DMS 273 treated with DMSO at 0.1 percent for 48 hours (cell line): ENCODE measurements around the gene E4F1.
"Not testable (repeated sequence)": the region's sequence is repeated elsewhere in the genome, so short reads cannot be mapped to it uniquely, and the experiment has no call there.

Experiments
- DNase-seq: peaks from one replicate; lab custom pipeline; 2025; lab: John Stamatoyannopoulos, UW

The E4F1 gene

DNA sequence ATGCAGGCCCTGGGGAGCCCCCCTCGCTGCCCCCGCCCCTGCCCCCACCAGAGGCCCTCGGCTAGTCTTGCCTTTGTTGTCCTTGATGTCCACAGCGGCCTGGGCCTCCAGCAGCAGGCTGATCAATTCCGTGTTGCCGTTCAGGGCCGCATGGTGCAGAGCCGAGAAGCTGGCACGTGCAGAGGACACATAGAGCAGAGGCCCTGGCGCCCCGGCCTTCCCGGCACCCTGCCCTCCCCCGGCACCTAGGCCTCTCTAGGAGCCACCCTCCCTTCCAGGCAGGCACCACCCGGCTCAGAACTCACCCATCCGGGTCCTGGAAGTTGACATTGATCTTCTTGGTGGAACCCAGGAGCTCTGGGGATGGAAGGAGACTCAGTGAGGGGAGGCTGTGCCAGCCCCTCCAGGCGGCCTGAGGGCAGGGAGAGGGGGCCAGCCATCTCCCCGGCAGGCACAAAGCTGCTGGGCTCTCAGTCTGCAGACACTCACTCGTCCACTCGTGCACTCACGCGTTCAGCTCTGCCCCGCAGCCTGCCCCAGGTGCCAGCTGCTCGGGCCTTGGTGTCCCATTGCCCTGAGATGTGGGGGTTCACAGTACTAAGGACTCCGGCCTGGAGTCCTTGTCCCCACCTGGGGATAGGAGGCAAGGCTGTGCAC, 33.3 kb upstream of the E4F1 start:
- no peak for DNase-seq

DNA sequence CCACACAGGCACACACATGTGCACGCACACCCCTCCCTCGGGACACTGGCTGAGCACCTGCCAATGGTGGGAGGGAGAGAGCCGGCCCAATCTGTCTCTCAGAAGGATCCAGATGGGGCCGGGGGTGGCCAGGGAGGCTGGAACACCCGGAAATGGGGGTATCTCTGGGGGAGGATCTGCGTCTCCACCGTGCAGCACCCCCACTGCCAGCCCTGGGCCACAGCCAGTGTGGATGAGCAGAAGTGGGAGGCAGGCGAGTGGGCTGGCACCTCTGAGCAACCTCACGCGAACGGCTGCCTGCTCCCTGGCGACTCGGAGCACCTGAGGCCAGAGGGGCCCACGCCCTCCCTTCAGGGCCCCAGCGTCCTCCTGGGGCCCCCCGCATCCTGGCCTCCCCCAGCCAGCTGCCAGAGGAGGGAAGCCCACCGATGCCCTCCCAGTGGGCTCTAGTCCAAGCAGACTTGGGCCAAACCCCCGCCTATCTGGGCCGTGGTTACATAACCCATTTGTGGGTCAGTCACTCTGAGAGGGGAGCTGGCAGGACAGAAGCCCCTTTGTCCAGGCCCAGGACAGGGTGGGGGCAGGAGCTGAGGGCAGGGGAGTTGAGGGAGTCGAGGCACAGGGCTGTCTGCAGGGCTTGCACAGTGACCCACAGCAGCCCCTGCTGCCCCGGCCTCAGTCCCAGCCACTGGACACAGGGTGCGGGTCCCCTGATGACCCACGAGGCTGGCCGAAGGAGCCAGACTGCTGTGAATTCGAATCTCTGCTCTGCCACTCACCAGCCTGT, 32.5 kb upstream of the E4F1 start:
- DNase-seq = no peak

DNA sequence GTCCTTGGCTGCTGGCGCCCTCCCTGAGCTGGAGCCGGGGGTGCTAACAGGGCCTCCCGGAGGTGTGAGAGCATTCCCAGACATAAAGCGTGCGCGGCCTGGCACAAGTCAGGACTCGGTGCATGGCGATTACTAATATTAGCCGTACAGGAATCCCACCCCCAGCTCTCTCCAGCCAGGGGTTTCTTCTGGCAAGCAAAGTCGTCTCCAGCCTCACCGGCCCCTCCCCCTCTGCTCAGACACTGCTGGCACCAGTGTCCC, 32.0 kb upstream of the E4F1 start:
- no peak for DNase-seq

DNA sequence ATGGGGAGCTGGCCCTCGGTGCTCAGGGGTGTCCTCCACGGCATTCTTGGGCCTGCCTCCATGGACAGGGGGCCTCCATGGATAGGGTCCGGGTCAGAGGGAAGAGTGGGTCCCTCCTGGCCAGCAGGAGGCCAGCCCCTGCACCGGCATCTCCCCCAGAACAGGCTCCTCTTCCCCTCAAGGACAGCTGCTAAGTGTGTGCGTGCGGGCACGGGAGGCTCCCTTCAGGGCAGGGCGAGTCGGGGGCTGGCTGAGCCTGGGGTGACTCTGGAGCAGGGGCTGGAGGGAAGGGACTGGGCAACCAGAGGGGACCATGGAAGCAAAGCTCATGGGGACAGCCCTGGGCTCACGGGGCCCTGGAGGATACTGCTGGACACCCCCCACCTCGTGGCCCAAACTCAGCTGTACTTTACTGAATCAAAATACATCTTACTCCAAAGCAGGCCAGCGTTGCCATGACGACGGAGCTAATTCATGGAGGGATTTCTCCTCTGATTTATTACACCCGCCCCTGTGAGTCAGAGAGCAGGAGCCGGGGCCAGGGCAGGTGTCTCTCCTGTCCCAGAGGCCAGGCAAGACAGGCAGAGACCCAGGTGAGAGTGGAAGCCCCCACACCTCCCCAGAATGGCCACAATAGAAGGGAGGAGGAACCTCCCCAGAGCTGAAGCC, 29.1 kb upstream of the E4F1 start:
- no peak for DNase-seq

DNA sequence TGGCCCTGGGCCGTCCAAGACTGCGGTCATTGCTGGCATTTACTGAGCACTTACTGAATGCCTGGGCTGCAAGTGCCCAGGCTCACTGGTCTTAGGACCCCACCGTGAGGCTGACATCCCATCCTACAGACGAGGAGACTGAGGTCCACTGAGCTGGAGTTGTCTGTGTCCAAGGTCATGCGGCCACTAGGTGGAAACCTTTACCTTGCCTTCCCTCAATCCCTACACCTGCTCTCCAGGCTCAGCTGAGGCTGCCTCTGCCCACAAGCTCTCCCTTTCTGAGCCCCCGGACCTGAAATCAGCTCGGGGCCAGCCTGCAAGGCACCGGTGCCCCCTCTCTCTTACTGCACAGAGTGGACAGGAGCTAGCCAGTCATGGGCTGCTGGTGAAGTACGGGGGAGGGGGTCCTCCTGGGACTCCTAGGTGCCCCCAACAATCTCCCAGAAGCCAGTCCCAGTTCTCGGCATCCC, 28.5 kb upstream of the E4F1 start:
- peak; percentile 34 for DNase-seq

DNA sequence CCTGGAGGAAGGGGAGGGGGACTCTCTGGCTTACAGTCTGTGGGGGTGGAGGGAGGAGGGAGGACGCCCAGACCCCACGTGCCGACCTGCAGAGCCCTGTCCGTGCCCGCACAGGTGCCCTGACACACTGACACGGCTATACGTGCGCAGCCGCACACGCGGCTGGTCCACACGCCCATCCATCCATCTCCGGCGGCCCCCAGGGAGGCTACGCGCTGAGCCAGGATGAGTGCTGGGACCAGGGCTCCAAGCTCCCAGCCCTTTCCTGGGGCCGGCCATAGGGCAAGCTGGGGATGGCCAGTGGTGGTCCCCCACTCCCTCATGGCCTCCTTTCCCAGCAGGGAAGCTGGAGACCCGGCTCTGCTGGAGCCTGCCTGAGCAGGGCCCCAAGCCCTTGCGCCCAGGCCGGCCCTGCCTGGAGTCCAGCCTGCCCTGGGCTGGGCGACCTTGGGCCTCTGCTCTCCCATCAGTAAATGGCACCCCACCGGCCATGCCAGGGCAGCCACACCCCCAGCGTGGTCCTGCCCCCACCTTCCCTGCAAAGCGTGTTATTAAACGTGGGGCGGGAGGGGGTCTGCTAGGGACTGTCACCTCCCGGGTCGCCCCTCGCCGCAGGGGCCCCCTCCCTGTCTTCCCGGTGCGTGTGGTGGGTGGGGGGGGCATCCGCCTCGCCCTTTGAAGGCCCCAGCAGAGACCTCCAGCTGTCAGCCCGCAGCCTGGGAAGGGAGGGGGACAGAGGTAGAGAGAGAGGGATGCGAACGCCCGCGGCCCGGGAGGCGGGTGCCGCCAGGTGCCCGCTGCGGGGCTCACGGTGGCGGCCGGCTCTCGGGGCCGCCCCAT, 27.8 kb upstream of the E4F1 start:
- no peak for DNase-seq

DNA sequence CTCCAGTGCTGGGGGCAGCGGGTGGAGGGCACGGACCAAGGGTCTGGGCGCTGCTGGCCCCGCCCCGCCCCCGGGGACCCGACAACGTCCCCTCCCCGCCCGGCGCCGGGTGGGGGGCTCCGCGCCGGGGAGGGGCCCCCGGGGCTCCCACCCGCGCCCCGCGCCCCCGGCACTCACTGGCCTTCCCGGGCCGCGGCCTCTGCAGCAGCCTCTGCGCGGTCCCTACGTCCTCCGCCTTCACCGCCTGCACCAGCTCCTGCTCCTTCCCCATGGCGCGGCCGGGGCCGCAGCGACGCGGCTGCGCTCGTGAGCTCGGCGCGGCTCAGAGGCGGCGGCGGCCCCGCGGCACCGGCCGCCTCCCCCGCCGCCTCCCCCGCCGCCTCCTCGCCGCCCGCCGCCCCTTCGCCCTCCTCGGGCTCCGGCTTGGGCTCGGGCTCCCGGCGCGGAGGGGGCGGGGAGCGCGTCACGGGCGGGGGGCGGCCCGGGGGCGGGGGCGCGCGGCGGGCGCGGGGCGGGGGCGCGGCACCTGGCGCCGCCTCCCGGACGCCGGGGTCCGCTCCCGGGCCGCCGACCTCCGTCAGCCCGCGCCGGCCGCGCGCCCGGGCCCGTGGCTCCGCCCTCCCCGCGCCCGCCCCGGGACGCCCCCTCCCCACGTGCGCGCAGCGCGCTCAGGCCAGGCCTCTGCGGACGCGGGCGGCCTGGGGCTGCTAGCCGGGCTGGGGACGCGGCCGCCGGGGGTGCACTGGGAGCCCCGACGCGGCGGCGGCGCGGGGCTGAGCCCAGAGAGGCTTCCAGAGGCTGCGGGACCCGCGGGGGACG, 27.0 kb upstream of the E4F1 start, which contains the start of gene CASKIN1:
Gene CASKIN1 (minus strand): TSS at position 444 of the 819 bp plus-strand sequence. CDS start 173 bp downstream, at position 271.
- no peak for DNase-seq

DNA sequence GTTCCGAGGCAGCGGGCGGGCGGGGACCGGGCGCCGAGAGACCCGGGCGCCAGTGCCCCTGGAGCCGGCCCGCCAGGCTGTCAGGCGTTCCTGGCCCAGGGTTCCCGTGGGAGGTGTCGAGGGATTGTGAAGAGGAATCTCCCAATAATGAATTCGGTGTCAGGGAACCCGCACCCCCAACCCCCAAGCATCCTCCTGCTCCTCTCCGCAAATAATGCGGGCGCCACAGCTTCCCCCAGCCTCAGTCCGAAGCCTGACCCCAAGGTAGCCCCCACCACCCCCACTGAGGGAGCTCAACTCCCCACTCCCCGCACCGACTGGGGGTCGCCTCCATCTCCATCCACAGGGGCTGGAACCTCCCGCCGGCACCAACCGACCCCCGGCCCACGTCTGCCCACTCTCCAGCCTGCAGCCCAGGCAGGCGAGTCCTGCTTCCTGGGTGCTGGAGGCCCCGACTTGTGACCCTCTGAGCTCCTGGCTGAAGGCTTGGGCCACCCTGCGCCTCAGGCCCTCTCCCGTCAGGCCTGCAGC, 26.3 kb upstream of the E4F1 start:
- no peak for DNase-seq

DNA sequence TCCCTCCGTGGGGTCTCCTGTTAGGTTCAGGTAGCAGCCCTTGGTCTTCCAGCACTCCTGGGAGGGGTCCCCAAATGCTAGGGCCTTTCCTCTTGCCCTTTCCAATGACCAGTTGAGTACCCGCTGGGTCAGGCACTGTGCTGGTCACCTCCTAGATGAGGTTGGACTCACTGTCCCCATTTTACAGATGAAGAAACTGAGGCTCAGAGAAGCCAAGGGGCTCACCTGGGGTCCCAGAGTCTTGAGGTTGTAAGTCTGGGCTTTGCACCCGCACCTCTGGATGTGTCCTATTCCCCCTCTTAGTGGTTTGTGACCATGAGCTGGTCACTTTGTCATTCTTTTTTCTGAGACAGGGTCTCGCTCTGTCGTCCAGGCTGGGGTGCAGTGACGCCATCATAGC, 25.6 kb upstream of the E4F1 start:
- no peak for DNase-seq

DNA sequence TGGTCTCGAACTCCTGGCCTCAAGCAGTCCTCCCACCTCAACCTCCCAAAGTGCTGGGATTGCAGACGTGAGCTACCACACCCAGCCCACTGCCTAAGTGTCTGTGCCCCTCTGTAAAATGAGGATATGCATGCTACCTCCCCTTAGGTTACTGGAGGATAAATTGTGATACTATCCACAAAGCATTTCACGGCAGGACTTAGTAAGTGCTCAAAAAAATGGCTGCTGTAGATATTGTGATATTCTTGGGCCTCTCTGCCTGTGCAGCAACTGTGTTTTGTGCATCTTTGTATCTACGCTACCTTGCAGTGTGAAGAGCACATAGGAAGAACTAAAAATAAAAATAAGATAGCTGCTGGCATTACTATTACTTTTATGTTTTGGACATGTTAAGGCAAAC, 25.1 kb upstream of the E4F1 start:
- no peak for DNase-seq

DNA sequence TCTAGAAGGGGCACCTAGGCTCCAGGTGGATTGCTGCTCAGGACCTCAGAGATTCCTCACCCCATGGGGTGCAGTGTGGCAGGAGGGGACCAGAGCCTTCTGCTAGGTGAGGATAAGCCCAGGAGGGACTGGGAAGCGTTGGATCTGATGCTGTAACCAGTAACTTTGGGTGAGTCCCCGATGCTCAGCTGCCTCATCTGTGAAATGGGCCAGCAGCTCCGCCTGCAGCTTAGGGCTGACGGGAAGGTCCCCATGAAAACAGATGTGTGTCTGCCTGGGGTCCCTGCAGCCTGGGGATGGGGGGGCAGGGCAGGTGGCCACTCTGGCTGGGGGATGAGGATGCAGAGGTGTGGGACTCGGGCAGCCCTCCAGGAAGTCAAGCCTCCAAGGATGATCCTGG, 24.3 kb upstream of the E4F1 start:
- no peak for DNase-seq

DNA sequence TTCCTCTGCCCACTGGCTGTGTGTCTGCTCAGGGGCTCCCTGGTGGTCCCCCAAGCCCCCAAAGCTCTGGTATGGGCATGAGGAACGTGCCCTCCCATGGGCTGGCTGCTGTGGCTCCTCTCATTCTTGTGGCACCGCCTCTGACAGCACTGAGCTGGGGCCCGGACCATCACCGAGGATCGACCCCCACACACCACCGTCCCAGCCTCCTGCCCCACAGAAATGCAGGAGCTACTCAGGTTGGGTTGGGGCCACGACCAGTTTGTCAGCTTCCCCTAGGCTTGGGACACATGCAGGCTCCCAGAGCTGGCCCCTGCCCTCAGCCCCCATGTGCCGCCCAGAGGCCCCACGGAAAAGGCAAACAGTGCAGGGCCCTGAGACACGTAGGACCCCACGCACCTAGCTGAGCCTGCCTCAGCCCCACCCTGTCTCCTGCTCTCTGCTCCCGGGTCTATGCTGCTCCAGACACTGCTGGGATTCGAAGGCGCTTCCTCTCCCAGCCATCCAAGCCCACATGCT, 23.7 kb upstream of the E4F1 start:
- DNase-seq = no peak

DNA sequence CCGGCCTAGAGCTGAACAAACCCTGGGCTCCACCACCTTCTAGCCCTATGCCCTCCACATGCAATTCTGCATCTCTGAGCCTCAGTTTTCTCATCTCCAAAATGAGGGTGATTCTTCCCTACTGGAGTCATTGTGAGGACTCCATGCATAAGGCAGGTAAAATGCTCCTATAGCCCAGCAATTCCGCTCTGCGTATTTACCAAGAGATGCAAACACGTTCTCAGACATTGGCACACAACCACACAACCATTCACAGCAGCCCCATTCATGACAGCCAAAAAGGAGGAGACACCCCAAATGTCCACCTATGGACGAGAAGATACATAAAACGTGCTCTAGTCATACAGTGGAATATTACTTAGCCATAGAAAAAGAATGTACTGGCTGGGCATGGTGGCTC, 23.1 kb upstream of the E4F1 start:
- no peak for DNase-seq

DNA sequence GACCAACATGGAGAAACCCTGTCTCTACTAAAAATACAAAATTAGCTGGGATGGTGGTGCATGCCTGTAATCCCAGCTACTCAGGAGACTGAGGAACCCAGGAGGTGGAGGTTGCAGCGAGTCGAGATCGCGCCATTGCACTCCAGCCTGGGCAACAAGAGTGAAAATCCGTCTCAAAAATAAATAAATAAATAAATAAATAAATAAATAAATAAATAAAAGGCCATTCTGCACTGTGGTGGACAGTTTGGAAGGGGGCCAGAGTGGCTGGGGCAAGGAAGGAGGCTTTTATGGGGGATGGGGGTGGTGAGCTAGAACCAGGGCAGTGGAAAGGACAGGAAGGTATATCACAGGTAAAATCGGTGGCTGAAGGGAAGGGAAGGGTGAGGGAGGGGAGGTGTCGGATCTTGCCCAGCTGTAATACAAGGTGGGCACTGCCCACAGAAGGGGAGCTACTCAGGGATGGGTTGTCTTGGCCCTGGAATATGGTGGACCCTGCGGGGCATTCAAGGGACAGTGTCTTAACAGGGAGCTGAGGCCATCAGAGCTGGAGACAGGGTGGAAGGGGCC, 20.2 kb upstream of the E4F1 start:
- DNase-seq = not testable (repeated sequence)

DNA sequence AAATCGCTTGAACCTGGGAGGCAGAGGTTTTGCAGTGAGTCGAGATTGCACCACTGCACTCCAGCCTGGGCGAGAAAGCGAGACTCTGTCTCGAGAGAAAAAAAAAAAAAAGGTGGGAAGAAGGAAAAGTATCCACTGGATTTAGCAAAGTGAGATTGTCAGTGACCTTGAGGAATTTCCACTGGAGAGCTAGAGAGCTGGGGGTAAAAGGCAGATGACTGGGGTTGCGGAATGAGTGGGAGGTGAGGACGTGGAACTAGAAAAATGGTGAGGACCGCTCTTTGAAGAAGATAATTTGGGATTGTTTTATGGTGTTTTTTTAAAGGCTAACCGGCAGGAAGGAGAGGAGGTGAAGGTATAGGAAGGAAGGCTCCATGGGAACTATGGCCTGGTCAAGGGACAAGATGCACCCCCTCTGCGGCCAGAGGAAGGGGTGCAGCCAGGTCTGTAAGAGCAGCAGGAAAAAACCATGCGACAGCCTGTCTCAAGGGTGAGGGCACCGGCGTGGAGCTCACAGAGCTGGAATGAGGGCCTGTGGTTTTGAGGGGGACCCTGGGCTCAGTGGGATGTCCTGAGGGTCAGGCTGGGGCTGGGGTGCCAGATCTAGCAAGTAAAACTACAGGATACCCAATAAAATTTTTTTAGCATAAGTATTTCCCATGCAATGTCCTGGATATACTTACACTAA, 18.8 kb upstream of the E4F1 start:
- no peak for DNase-seq

DNA sequence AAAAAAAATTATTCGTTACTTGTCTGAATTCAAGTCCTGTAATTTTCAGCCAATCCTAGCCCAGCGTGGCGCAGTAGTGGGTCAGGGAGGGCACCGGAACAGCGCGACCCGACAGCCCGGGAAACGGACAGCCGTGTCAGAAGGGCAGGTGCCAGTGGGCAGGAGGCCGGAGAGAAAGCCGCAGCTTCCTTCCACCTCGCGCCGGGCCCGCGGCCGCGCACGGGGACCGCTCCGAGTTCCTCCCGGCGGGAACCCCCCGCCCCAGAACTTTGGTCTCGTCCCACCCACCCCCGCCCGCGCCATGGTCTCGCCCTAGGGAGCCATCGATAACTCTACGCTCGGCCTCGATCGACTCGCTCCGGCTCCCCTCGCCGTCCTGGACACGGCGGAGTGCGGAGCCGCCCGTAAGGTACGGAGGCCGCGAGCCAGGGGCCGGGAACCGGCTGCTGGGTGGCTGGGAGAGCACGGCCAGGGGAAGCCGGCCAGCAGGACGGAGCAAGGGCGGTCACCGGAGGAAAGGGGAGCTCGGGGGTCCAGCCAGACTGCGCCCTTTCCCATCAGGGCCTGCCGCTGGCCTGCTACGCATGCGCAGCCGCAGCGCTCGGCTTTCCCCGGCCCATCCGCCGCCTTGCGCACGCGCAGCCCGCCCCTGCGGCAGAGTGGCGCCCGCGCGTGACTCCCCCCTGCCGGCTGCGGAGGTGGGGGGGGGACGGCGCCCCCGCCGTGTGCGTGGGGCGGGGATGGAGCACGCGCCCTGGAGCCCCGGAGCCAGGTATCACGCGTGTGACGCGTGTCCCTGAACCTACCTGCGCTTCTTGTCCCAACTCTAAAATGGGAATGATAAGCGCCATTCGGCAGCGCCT, 18.1 kb upstream of the E4F1 start, which contains the start of gene MLST8:
Gene MLST8 (plus strand): TSS at position 351 of the 863 bp plus-strand sequence. CDS start 632 bp downstream, outside the sequence.
- DNase-seq = peak; percentile 58

DNA sequence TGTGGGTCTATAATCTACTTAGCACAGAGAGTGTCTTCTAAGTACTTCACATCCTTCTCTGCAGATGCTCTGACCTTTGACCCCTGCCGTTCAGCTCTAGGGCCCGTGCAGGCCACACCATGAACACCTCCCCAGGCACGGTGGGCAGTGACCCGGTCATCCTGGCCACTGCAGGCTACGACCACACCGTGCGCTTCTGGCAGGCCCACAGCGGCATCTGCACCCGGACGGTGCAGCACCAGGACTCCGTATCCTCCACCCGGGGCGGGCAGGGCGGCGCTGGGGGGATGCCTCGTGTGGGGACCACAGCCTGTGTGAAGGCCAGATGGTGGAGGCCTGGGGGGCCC, 17.5 kb upstream of the E4F1 start:
- no peak for DNase-seq

DNA sequence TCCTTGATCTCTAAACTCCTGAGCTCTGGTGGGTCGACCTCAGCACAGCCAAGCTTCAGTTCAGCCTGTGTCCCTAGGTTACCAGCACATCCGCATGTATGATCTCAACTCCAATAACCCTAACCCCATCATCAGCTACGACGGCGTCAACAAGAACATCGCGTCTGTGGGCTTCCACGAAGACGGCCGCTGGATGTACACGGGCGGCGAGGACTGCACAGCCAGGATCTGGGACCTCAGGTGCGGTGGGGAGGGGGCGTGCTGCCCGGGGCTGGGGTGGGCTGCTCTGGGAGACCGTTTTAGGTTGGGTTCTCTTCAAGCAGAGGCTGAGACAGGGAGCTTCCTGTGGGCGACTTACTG, 17.0 kb upstream of the E4F1 start:
- DNase-seq = no peak

DNA sequence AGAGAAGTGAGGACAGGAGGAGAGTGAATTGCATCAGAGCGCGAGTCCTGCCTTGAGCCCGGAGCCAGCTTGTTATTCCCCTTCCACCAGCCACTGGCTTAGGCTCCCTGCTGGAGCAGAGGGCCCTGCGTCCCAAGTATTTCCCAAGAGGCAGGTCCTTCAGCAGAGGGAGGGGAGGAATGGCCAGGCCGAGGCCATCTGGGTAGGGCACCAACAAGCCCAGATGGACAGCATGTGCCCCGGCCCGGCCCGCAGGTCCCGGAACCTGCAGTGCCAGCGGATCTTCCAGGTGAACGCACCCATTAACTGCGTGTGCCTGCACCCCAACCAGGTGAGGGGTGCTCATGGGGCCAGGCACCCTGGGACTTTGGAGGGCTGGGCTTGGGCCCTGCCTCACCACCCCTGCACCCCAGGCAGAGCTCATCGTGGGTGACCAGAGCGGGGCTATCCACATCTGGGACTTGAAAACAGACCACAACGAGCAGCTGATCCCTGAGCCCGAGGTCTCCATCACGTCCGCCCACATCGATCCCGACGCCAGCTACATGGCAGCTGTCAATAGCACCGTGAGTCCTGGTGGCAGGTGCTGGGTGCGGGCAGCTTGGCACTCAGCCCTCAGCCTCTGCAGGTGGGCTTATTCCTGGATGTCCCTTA, 16.5 kb upstream of the E4F1 start:
- DNase-seq = no peak
